ENCODE measurements around the gene COL5A2. TPM values are rescaled to one million over a fixed set of nuclear protein-coding genes. Genes with fewer than 3 reads are reported as not detected.

The COL5A2 gene
- total RNA-seq, 1 donor from 2014 or later: 23.7 TPM

GRCh38 chr2:189159717-189160116 lies 19.8 kb downstream of the COL5A2 start:
- H3K9me3 Mint-ChIP-seq (ENCODE audit: unreplicated experiment): peaks cover 2% of the 10 kb centered on the region
- H3K27ac Mint-ChIP-seq (ENCODE audit: unreplicated experiment): no peak overlapping the region

DNA sequence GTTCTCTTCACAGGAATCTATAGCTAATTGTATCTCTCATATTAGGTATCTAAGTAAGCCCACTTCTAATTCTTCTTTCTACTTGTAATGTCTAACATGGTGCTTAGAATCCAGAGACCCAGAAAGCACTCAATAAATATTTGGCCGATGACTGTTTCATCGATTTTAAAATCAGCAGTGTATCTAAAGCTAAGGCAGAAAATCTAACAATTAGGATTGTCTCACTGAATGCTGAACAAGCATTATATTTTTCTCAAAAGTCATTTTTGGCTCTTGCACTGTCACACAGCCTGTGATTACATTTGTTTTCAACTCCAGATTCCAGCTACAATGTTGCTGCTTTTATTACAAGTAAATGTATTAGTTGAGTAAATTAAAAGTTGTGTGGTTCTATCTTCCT lies 20.3 kb downstream of the COL5A2 start:
- H3K4me1 Mint-ChIP-seq (ENCODE audit: low read depth, unreplicated experiment): no peaks in the 10 kb centered on the region
- H3K27me3 Mint-ChIP-seq (ENCODE audit: unreplicated experiment): peaks cover 2% of the 10 kb centered on the region
- H3K27ac Mint-ChIP-seq (ENCODE audit: unreplicated experiment): no peak overlapping the region
- peaks cover 2% of the 10 kb centered on the region for H3K9me3 Mint-ChIP-seq (ENCODE audit: unreplicated experiment)
- H3K36me3 Mint-ChIP-seq (ENCODE audit: unreplicated experiment): no peaks in the 10 kb centered on the region
- H3K4me3 Mint-ChIP-seq (ENCODE audit: unreplicated experiment): no peak overlapping the region
- TF ChIP-seq, protein P1, sequence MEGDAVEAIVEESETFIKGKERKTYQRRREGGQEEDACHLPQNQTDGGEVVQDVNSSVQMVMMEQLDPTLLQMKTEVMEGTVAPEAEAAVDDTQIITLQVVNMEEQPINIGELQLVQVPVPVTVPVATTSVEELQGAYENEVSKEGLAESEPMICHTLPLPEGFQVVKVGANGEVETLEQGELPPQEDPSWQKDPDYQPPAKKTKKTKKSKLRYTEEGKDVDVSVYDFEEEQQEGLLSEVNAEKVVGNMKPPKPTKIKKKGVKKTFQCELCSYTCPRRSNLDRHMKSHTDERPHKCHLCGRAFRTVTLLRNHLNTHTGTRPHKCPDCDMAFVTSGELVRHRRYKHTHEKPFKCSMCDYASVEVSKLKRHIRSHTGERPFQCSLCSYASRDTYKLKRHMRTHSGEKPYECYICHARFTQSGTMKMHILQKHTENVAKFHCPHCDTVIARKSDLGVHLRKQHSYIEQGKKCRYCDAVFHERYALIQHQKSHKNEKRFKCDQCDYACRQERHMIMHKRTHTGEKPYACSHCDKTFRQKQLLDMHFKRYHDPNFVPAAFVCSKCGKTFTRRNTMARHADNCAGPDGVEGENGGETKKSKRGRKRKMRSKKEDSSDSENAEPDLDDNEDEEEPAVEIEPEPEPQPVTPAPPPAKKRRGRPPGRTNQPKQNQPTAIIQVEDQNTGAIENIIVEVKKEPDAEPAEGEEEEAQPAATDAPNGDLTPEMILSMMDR (IDR thresholded peaks at IDR 0.05; ENCODE audit: partially characterized antibody, unreplicated experiment): no peak
- no peak for DNase-seq

More at GRCh38 chr2:189159717-189160116, 19.8 kb downstream of the COL5A2 start:
- Mint-ChIP-seq H3K4me1 (ENCODE audit: low read depth, unreplicated experiment) (no peaks in the 10 kb centered on the region), H3K27me3 (ENCODE audit: unreplicated experiment) (peaks cover 2% of the 10 kb centered on the region), H3K4me3 (ENCODE audit: unreplicated experiment) (no peak overlapping the region), H3K36me3 (ENCODE audit: unreplicated experiment) (no peaks in the 10 kb centered on the region)
- TF ChIP-seq, protein P1 (IDR thresholded peaks at IDR 0.05; ENCODE audit: partially characterized antibody, unreplicated experiment): no peak
- DNase-seq: no peak

GRCh38 chr2:189157939-189158338 lies 21.6 kb downstream of the COL5A2 start:
- Mint-ChIP-seq H3K27me3 (ENCODE audit: unreplicated experiment) (peaks cover 2% of the 10 kb centered on the region), H3K36me3 (ENCODE audit: unreplicated experiment) (no peaks in the 10 kb centered on the region), H3K4me1 (ENCODE audit: low read depth, unreplicated experiment) (no peaks in the 10 kb centered on the region), H3K27ac (ENCODE audit: unreplicated experiment) (no peak overlapping the region), H3K9me3 (ENCODE audit: unreplicated experiment) (peaks cover 2% of the 10 kb centered on the region), H3K4me3 (ENCODE audit: unreplicated experiment) (no peak overlapping the region)
- DNase-seq: no peak
- TF ChIP-seq, protein P1 (IDR thresholded peaks at IDR 0.05; ENCODE audit: partially characterized antibody, unreplicated experiment): no peak

DNA sequence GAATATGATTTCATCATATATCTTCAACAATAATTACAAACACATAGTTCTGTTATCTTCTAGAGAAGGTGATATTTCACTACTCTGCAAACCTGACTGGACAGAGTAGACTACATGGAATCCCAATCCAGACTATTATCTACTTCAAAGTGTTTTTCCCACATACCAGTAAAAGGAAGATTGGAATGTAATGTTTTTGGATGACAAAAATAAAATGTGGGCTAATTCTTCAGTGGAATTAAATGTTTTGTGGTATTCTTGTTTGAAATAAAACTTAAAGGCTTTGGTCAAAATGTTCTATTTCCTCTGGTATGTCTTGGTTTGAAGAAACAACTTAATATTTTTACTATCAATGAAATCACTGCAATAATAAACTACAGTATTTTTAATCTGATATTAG lies 22.1 kb downstream of the COL5A2 start:
- Mint-ChIP-seq H3K36me3 (ENCODE audit: unreplicated experiment) (no peaks in the 10 kb centered on the region), H3K27me3 (ENCODE audit: unreplicated experiment) (peaks cover 2% of the 10 kb centered on the region), H3K4me3 (ENCODE audit: unreplicated experiment) (no peak overlapping the region), H3K4me1 (ENCODE audit: low read depth, unreplicated experiment) (no peaks in the 10 kb centered on the region), H3K9me3 (ENCODE audit: unreplicated experiment) (peaks cover 2% of the 10 kb centered on the region), H3K27ac (ENCODE audit: unreplicated experiment) (no peak overlapping the region)
- DNase-seq: no peak
- TF ChIP-seq, protein P1 (IDR thresholded peaks at IDR 0.05; ENCODE audit: partially characterized antibody, unreplicated experiment): no peak

DNA sequence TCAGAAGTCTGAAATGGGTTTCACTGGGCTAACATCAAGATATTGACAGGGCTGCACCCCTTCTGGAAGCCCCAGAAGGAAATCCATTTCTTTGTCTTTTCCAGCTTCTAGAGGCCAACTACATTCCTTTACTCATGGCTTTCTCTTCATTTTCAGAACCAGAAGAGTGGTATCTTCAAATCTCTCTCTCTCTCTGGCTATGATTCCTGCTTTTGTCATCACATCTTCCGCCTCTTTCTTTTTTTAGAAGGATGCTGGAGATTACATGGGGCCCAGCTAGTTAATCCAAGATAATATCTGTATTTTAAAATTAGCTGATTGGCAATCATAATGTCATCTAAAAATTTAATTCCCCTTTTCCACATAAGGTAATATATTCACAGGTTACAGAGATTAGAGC lies 23.8 kb downstream of the COL5A2 start:
- no peaks in the 10 kb centered on the region for H3K36me3 Mint-ChIP-seq (ENCODE audit: unreplicated experiment)
- TF ChIP-seq, protein P1 (IDR thresholded peaks at IDR 0.05; ENCODE audit: partially characterized antibody, unreplicated experiment): no peak
- H3K4me3 Mint-ChIP-seq (ENCODE audit: unreplicated experiment): no peak overlapping the region
- H3K9me3 Mint-ChIP-seq (ENCODE audit: unreplicated experiment): peaks cover 2% of the 10 kb centered on the region
- peaks cover 2% of the 10 kb centered on the region for H3K27me3 Mint-ChIP-seq (ENCODE audit: unreplicated experiment)
- H3K4me1 Mint-ChIP-seq (ENCODE audit: low read depth, unreplicated experiment): no peaks in the 10 kb centered on the region
- no peak overlapping the region for H3K27ac Mint-ChIP-seq (ENCODE audit: unreplicated experiment)
- DNase-seq: no peak
